Adrenal gland (tissue), 5 donors: ENCODE measurements around the gene IQSEC1.

Experiments
- CTCF ChIP-seq, 6 experiments: fragments of 450-650 bp in 4 of 6; fragments of 200-600 bp in 2 of 6; sonication (generic) in 1 of 6; IDR thresholded peaks; 1 replicate in 5 of 6; 2 replicates in 1 of 6; pipeline versions ENCODE4 v1.5.1 to v1.8.0; 2016 to 2021; ENCODE audit warnings: antibody characterized with exemption in 6 of 6, mild to moderate bottlenecking in 2 of 6, moderate library complexity in 1 of 6
- POLR2A ChIP-seq, 2 donors: fragments of 450-650 bp; IDR thresholded peaks; one replicate each; pipeline ENCODE4 v1.6.1; 2017; ENCODE audit warnings: antibody characterized with exemption in 2 of 2, mild to moderate bottlenecking in 2 of 2, moderate library complexity in 1 of 2
- donor health status: DM: no; HTN: no; CAD: no.

GRCh38 chr3:12986986-12987385, 86.2 kb downstream of the IQSEC1 start:
- TF ChIP-seq CTCF (IDR thresholded peaks at IDR 0.05) (no peak), POLR2A (IDR thresholded peaks at IDR 0.05) (no peak)
